ENCODE results near the gene PSMB5. TPM values are rescaled to one million over a fixed set of nuclear protein-coding genes. Genes with fewer than 3 reads are reported as not detected.

PSMB5 gene
- polyA plus RNA-seq, 1 donor from 2014 or later, result 147 TPM

DNA sequence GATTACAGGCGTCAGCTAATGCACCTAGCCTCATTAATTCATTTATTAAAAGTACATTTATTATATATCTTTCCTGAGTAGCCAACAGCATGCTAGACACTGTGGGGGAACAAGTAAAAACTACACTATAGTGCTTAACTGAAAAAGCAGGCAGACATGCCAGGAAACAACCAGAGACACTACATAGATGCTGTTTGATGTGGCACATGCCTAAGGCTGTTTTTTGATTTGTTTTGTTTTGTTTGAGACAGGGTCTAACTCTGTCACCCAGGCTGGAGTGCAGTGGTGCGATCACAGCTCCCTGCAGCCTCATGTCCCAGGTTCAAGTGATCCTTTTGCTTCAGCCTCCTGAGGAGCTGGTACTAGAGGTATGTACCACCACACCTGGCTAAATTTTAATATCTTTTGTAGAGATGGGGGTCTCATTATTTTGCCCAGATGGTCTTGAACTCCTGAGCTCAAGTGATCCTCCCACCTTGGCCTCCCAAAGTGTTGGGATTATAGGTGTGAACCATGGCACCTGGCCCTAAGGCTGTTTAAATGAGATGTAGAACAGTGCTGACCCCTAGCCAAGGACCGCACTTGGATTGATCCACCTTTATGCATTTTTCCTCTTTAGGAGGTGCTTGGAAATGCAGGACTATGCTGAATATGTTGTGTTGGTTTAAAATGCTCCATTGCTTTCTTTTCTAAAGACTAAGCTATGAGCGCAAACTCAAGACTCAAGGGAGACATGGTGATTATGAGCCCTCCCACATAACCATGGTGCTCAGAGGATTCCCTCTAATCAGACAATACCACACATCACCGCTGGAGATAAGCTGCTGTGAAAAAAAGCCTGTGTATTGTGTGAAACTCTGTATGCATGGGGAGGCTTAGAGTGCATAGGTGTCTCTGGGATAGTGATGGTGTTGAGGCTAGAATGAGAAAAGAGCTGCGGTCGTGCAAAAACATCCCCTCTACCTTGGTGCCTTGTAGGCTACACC is 14.3 kb downstream of the PSMB5 start:
- H3K9me3 ChIP-seq (ENCODE audit: low read length), result no peaks in the 10 kb centered on the region
- H3K79me2 ChIP-seq (replicated peaks; ENCODE audit: insufficient read depth, low read length), result no peaks in the 10 kb centered on the region
- H3K9ac ChIP-seq (ENCODE audit: low read length), result no peak overlapping the region
- H3K9me2 ChIP-seq (ENCODE audit: insufficient read depth, low read length), result no peaks in the 10 kb centered on the region
- peak overlapping the region; percentile 24 for H3K27ac ChIP-seq (ENCODE audit: low read length)
- no peaks in the 10 kb centered on the region for H3K36me3 ChIP-seq (ENCODE audit: insufficient read depth, low read length)
- no peaks in the 10 kb centered on the region for H3F3A ChIP-seq (ENCODE audit: insufficient read depth, low read length, poor library complexity, severe bottlenecking)
- TF ChIP-seq POLR2AphosphoS5 (IDR thresholded peaks at IDR 0.05) (no peak), EZH2 (IDR thresholded peaks at IDR 0.05; ENCODE audit: borderline replicate concordance, insufficient read depth, low read length, poor library complexity, severe bottlenecking) (no peak), RAD21 (conservative IDR thresholded peaks at IDR 0.05) (no peak), SMC3 (conservative IDR thresholded peaks at IDR 0.05; ENCODE audit: poor library complexity) (no peak), MXI1 (conservative IDR thresholded peaks at IDR 0.05; ENCODE audit: poor library complexity, severe bottlenecking) (no peak), TAF1 (IDR thresholded peaks at IDR 0.05; ENCODE audit: low read depth) (no peak), EP300 (conservative IDR thresholded peaks at IDR 0.05; ENCODE audit: poor library complexity, severe bottlenecking) (no peak)
- TF ChIP-seq, protein P1, sequence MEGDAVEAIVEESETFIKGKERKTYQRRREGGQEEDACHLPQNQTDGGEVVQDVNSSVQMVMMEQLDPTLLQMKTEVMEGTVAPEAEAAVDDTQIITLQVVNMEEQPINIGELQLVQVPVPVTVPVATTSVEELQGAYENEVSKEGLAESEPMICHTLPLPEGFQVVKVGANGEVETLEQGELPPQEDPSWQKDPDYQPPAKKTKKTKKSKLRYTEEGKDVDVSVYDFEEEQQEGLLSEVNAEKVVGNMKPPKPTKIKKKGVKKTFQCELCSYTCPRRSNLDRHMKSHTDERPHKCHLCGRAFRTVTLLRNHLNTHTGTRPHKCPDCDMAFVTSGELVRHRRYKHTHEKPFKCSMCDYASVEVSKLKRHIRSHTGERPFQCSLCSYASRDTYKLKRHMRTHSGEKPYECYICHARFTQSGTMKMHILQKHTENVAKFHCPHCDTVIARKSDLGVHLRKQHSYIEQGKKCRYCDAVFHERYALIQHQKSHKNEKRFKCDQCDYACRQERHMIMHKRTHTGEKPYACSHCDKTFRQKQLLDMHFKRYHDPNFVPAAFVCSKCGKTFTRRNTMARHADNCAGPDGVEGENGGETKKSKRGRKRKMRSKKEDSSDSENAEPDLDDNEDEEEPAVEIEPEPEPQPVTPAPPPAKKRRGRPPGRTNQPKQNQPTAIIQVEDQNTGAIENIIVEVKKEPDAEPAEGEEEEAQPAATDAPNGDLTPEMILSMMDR (IDR thresholded peaks at IDR 0.05; ENCODE audit: poor library complexity, severe bottlenecking), result no peak
- TF ChIP-seq, protein P2, sequence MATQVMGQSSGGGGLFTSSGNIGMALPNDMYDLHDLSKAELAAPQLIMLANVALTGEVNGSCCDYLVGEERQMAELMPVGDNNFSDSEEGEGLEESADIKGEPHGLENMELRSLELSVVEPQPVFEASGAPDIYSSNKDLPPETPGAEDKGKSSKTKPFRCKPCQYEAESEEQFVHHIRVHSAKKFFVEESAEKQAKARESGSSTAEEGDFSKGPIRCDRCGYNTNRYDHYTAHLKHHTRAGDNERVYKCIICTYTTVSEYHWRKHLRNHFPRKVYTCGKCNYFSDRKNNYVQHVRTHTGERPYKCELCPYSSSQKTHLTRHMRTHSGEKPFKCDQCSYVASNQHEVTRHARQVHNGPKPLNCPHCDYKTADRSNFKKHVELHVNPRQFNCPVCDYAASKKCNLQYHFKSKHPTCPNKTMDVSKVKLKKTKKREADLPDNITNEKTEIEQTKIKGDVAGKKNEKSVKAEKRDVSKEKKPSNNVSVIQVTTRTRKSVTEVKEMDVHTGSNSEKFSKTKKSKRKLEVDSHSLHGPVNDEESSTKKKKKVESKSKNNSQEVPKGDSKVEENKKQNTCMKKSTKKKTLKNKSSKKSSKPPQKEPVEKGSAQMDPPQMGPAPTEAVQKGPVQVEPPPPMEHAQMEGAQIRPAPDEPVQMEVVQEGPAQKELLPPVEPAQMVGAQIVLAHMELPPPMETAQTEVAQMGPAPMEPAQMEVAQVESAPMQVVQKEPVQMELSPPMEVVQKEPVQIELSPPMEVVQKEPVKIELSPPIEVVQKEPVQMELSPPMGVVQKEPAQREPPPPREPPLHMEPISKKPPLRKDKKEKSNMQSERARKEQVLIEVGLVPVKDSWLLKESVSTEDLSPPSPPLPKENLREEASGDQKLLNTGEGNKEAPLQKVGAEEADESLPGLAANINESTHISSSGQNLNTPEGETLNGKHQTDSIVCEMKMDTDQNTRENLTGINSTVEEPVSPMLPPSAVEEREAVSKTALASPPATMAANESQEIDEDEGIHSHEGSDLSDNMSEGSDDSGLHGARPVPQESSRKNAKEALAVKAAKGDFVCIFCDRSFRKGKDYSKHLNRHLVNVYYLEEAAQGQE (IDR thresholded peaks at IDR 0.05; ENCODE audit: borderline replicate concordance), result no peak
- no peaks in the 10 kb centered on the region for H4K20me1 ChIP-seq (ENCODE audit: insufficient read depth)
- no peak overlapping the region for H3K4me2 ChIP-seq (ENCODE audit: low read length)
- H3K4me3 ChIP-seq (ENCODE audit: low read length), result no peak overlapping the region
- H2AFZ ChIP-seq (ENCODE audit: low read depth, low read length), result no peak overlapping the region
- no peaks in the 10 kb centered on the region for H3K27me3 ChIP-seq (ENCODE audit: insufficient read depth, low read depth, low read length)

DNA sequence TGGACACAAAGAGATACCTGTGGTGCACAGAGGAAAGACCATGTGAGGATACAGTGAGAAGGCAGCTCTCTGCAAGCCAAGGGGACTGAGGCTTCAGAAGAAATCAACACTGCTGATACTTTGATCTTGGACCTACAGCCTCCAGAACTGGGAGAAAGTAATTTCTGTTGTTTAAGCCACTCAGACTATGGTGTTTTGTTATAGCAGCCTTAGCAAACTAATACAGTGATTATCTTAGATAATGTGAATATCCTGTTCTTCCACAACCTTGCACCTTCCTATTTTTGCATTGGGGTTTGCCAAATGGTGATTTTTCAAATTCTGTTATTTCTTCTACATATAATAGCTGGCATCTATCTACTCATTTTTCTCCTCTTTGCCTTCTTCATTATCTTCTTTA is 16.6 kb downstream of the PSMB5 start:
- H3K27me3 ChIP-seq (ENCODE audit: insufficient read depth, low read depth, low read length), result no peaks in the 10 kb centered on the region
- H3K9me2 ChIP-seq (ENCODE audit: insufficient read depth, low read length), result no peaks in the 10 kb centered on the region
- H3K27ac ChIP-seq (ENCODE audit: low read length), result no peak overlapping the region
- H2AFZ ChIP-seq (ENCODE audit: low read depth, low read length), result no peak overlapping the region
- no peaks in the 10 kb centered on the region for H4K20me1 ChIP-seq (ENCODE audit: insufficient read depth)
- TF ChIP-seq POLR2AphosphoS5 (IDR thresholded peaks at IDR 0.05) (no peak), MXI1 (conservative IDR thresholded peaks at IDR 0.05; ENCODE audit: poor library complexity, severe bottlenecking) (no peak), TAF1 (IDR thresholded peaks at IDR 0.05; ENCODE audit: low read depth) (no peak), EZH2 (IDR thresholded peaks at IDR 0.05; ENCODE audit: borderline replicate concordance, insufficient read depth, low read length, poor library complexity, severe bottlenecking) (no peak), RAD21 (conservative IDR thresholded peaks at IDR 0.05) (no peak), SMC3 (conservative IDR thresholded peaks at IDR 0.05; ENCODE audit: poor library complexity) (no peak), EP300 (conservative IDR thresholded peaks at IDR 0.05; ENCODE audit: poor library complexity, severe bottlenecking) (no peak)
- TF ChIP-seq, protein P1 (IDR thresholded peaks at IDR 0.05; ENCODE audit: poor library complexity, severe bottlenecking), result no peak
- TF ChIP-seq, protein P2 (IDR thresholded peaks at IDR 0.05; ENCODE audit: borderline replicate concordance), result no peak
- H3F3A ChIP-seq (ENCODE audit: insufficient read depth, low read length, poor library complexity, severe bottlenecking), result no peaks in the 10 kb centered on the region
- H3K79me2 ChIP-seq (replicated peaks; ENCODE audit: insufficient read depth, low read length), result no peaks in the 10 kb centered on the region
- H3K9me3 ChIP-seq (ENCODE audit: low read length), result no peaks in the 10 kb centered on the region
- H3K36me3 ChIP-seq (ENCODE audit: insufficient read depth, low read length), result no peaks in the 10 kb centered on the region
- H3K4me2 ChIP-seq (ENCODE audit: low read length), result no peak overlapping the region
- no peak overlapping the region for H3K4me3 ChIP-seq (ENCODE audit: low read length)
- no peak overlapping the region for H3K9ac ChIP-seq (ENCODE audit: low read length)
